ENCODE measurements around the gene OR5K2.

GRCh38 chr3:98541695-98542094, 44.2 kb downstream of the OR5K2 start:
- TF ChIP-seq CTCF (IDR thresholded peaks at IDR 0.05): no peak
- no peak for TF ChIP-seq EZH2 (IDR thresholded peaks at IDR 0.05)

All from neural progenitor cell (in vitro differentiated cells).